HepG2 (cell line): ENCODE results near the gene JMJD8. TPM values are rescaled to one million over a fixed set of nuclear protein-coding genes. Genes with fewer than 3 reads are reported as not detected.

Source experiments
- ATAC-seq: fragments of 200-7000 bp; cut with Tn5 transposase; 3 replicates; pipeline ENCODE4 v1.9.1; 2020; ENCODE audit warnings: mild to moderate bottlenecking, moderate library complexity
- BruUV-seq: library from RNA; stranded (reverse); fragments of 400-500 nt; replicated peaks from 2 replicates; lab custom pipeline; 2021; lab: Mats Ljungman, UMichigan
- CTCF ChIA-PET: fragments of 300-600 bp; formaldehyde crosslinking; extraction: SDS; loops from one replicate; lab custom pipeline; 2021; ENCODE audit warnings: low total read pairs, inconsistent platforms, low intra/inter-chr PET ratio; lab: Yijun Ruan, JAX
- POLR2A ChIA-PET: fragments of 350-600 bp; sonication (Branson Sonifier 250); formaldehyde crosslinking; loops from one replicate; lab custom pipeline; 2020; ENCODE audit warnings: antibody characterized with exemption, inconsistent platforms; lab: Yijun Ruan, JAX
- DNase-seq: peaks from one replicate; pipeline ENCODE4 v3.0.0-alpha.2; 2015; ENCODE audit warnings: low spot score
- FAIRE-seq: peaks from 3 replicates; lab custom pipeline; 2011; peaks lifted over from hg19 to GRCh38; lab: Jason Lieb, UNC
- H2AFZ ChIP-seq: one replicate; pipeline ENCODE4 v1.6.1; 2011; ENCODE audit warnings: low read length, inconsistent platforms
- H3K27ac ChIP-seq: fragments of 300-600 bp; 3 replicates; pipeline ENCODE4 v1.8.0; 2011; ENCODE audit warnings: mixed run types, mild to moderate bottlenecking, mixed read lengths, low read length, inconsistent platforms; ENCODE audit not compliant: insufficient read depth; ENCODE audit errors: extremely low read length
- H3K27me3 ChIP-seq, 2 experiments: fragments of 200-600 bp in 1 of 2; 2 replicates in 1 of 2; 3 replicates in 1 of 2; pipeline versions ENCODE4 v1.6.0 to v1.8.0; 2011; ENCODE audit warnings: low read length in 2 of 2, mild to moderate bottlenecking in 2 of 2, moderate library complexity in 2 of 2, inconsistent platforms in 1 of 2; ENCODE audit not compliant: insufficient read depth in 2 of 2, control insufficient read depth in 1 of 2
- H3K36me3 ChIP-seq, 2 experiments: fragments of 200-600 bp in 1 of 2; replicated peaks in 1 of 2; 2 replicates in 1 of 2; 3 replicates in 1 of 2; pipeline versions ENCODE4 v1.5.1 to v1.8.0; 2011; ENCODE audit warnings: low read length in 2 of 2, inconsistent platforms in 1 of 2; ENCODE audit not compliant: insufficient read depth in 2 of 2, control insufficient read depth in 1 of 2
- H3K4me1 ChIP-seq: 2 replicates; pipeline ENCODE4 v1.5.1; 2012; ENCODE audit warnings: low read length, inconsistent platforms; ENCODE audit not compliant: insufficient read depth
- H3K4me2 ChIP-seq: 2 replicates; pipeline ENCODE4 v1.6.0; 2011; ENCODE audit warnings: low read depth, low read length, inconsistent platforms
- H3K4me3 ChIP-seq, 3 experiments: fragments of 200-600 bp in 1 of 3; sonication (generic), shearing (Covaris generic) in 1 of 3; replicated peaks in 1 of 3; 2 replicates each; pipeline ENCODE4 v1.5.1; 2011 to 2016; ENCODE audit warnings: low read length in 3 of 3, inconsistent platforms in 2 of 3, low read depth in 2 of 3, mild to moderate bottlenecking in 2 of 3, control low read depth in 1 of 3, mixed read lengths in 1 of 3; ENCODE audit not compliant: insufficient read depth in 1 of 3
- H3K79me2 ChIP-seq: one replicate; pipeline ENCODE4 v1.6.1; 2011; ENCODE audit warnings: low read length, inconsistent platforms; ENCODE audit not compliant: insufficient read depth
- H3K9ac ChIP-seq: 2 replicates; pipeline ENCODE4 v1.6.0; 2011; ENCODE audit warnings: mild to moderate bottlenecking, low read depth, low read length, inconsistent platforms; ENCODE audit not compliant: insufficient read depth
- H3K9me3 ChIP-seq: 2 replicates; pipeline ENCODE4 v1.5.1; 2012; ENCODE audit warnings: mild to moderate bottlenecking, low read length
- H4K20me1 ChIP-seq: 2 replicates; pipeline ENCODE4 v1.6.0; 2011; ENCODE audit warnings: inconsistent platforms, mild to moderate bottlenecking, low read length, moderate library complexity; ENCODE audit not compliant: insufficient read depth
- E2F5 ChIP-seq: sonication (generic); formaldehyde crosslinking; conservative IDR thresholded peaks from 2 replicates; pipeline ENCODE4 v1.4.0; 2020; ENCODE audit warnings: missing genetic modification reagents
- HNRNPLL ChIP-seq: fragments of 200-400 bp; formaldehyde crosslinking; IDR thresholded peaks from 2 replicates; pipeline ENCODE4 v1.6.1; 2017; ENCODE audit warnings: mild to moderate bottlenecking, low read depth, low read length; ENCODE audit not compliant: poor library complexity, severe bottlenecking
- NRL ChIP-seq: sonication (generic); formaldehyde crosslinking; IDR thresholded peaks from 2 replicates; pipeline ENCODE4 v1.5.0; 2020; ENCODE audit warnings: missing genetic modification reagents, mild to moderate bottlenecking, moderate library complexity, borderline replicate concordance
- RCOR2 ChIP-seq: IDR thresholded peaks from 2 replicates; pipeline ENCODE4 v1.6.1; 2016; ENCODE audit warnings: missing biosample characterization, missing genetic modification reagents
- SRSF1 ChIP-seq: fragments of 200-400 bp; formaldehyde crosslinking; optimal IDR thresholded peaks from 2 replicates; pipeline ENCODE3; 2017; ENCODE audit warnings: mild to moderate bottlenecking, low read depth, low read length, moderate library complexity
- TAF1 ChIP-seq: sonication (generic); formaldehyde crosslinking; IDR thresholded peaks from 2 replicates; pipeline ENCODE4 v1.4.0; 2020; ENCODE audit warnings: missing genetic modification reagents
- THAP8 ChIP-seq: sonication (generic); formaldehyde crosslinking; IDR thresholded peaks from 2 replicates; pipeline ENCODE4 v1.5.1; 2020; ENCODE audit warnings: missing genetic modification reagents, mild to moderate bottlenecking, borderline replicate concordance
- U2AF1 ChIP-seq: fragments of 200-400 bp; formaldehyde crosslinking; optimal IDR thresholded peaks from 2 replicates; pipeline ENCODE3; 2017; ENCODE audit warnings: mild to moderate bottlenecking, low read depth, low read length
- ZFP37 ChIP-seq: sonication (generic); formaldehyde crosslinking; IDR thresholded peaks from 2 replicates; pipeline ENCODE4 v1.4.0; 2020; ENCODE audit warnings: missing genetic modification reagents, borderline replicate concordance
- WGBS: methylation state at CpG from one replicate; pipeline ENCODE4 v1.1.6; 2017; ENCODE audit warnings: low lambda C conversion rate; 5-methylcytosine and 5-hydroxymethylcytosine counted together
- in situ Hi-C: cut with HindIII; loops from 2 replicates; pipeline ENCODE4 v1.10.0; 2017; ENCODE audit warnings: low pct_unique_long_range_greater_than_20kb; ENCODE audit not compliant: extremely low pct_ligation_motif_present
- intact Hi-C: fragments of 100-400 bp; cut with micrococcal nuclease; formaldehyde crosslinking; loops from one replicate; pipeline ENCODE4 v1.10.0; 2022; ENCODE audit not compliant: unreplicated experiment
- polyA plus RNA-seq, 8 experiments: library from polyadenylated mRNA; depleted of rRNA in 3 of 8; stranded (reverse) in 7 of 8; unstranded in 1 of 8; fragments of >200 nt; fragmentation: Illumina TruSeq in 4 of 8; extraction: Trizol in 4 of 8; gene quantifications; 2 replicates each; pipeline versions ENCODE4 v1.2.1 to v1.2.3, GENCODE V29; 2011 to 2016; ENCODE audit warnings: low read depth in 4 of 8, missing spikeins in 1 of 8, mixed read lengths in 1 of 8; ENCODE audit not compliant: insufficient read depth in 1 of 8
- total RNA-seq, 5 experiments: library from RNA; depleted of rRNA; stranded (reverse); fragments of >200 nt; fragmentation: Illumina TruSeq; extraction: Trizol; gene quantifications; 2 replicates each; pipeline ENCODE4 v1.2.3, GENCODE V29; 2016; ENCODE audit warnings: low read depth in 1 of 5
- TF ChIP-seq, protein P1 (sequence below): sonication (generic); formaldehyde crosslinking; IDR thresholded peaks from 2 replicates; pipeline ENCODE4 v1.4.0; 2020; ENCODE audit warnings: mild to moderate bottlenecking, missing genetic modification reagents

JMJD8 gene
- total and polyA plus RNA-seq, 2 of the 13 experiments (the other 11 are each of a cell fraction or from before 2014, with no cell fraction given): 2.6 to 11.8 TPM

GRCh38 chr16:716200-716568 is 32.0 kb upstream of the JMJD8 start (continued):
- TF ChIP-seq RCOR2: no peak
- no peak for TF ChIP-seq ZFP37 (CRISPR knock-in tag)
- no peak for TF ChIP-seq E2F5 (CRISPR knock-in tag)

GRCh38 chr16:715477-716199 is 31.5 kb upstream of the JMJD8 start:
- in situ Hi-C loops (no loop called here), intact Hi-C loops (no loop called here)
- peak overlapping the region; percentile 54 for H3K9ac ChIP-seq
- H4K20me1 ChIP-seq: peaks cover 5% of the 10 kb centered on the region
- BruUV-seq: no TSS peak
- ATAC-seq (peak; percentile 38), FAIRE-seq (no peak), DNase-seq (no peak)
- peak overlapping the region; percentile 58 to 77 (median 66); a peak in 5 of 6 replicates for H3K4me3 ChIP-seq
- H2AFZ ChIP-seq: no peak overlapping the region
- peak overlapping the region; percentile 45 for H3K27ac ChIP-seq
- no peaks in the 10 kb centered on the region for H3K9me3 ChIP-seq
- H3K79me2 ChIP-seq: peaks cover 3% of the 10 kb centered on the region
- ChIA-PET POLR2A (interaction anchor here (1.0 to 2.4 kb wide), 11 partner anchors 10 to 73 kb away, joined by 3 to 14 read pairs (median 6); partner anchors contain the start of genes CCDC78, CHTF18, CIAO3 and HAGHL), CTCF (no interaction called here)
- WGBS: 0% methylated on average over 3 of the region's 74 CpGs
- H3K4me2 ChIP-seq: peak overlapping the region; percentile 92
- H3K36me3 ChIP-seq: no peaks in the 10 kb centered on the region
- peaks cover 0 to 8% of the 10 kb centered on the region in 2 experiments; a peak in 2 of 5 replicates for H3K27me3 ChIP-seq
- H3K4me1 ChIP-seq: peaks cover 51% of the 10 kb centered on the region
- TF ChIP-seq U2AF1: no peak
- no peak for TF ChIP-seq THAP8 (CRISPR knock-in tag)
- peak; percentile 37 for TF ChIP-seq HNRNPLL
- 0 out of 2 replicates have a peak, but pooled peaks have one; percentile 49 for TF ChIP-seq NRL (CRISPR knock-in tag)
- peak; percentile 59 for TF ChIP-seq SRSF1
- TF ChIP-seq TAF1 (CRISPR knock-in tag): no peak
- TF ChIP-seq, protein P1, sequence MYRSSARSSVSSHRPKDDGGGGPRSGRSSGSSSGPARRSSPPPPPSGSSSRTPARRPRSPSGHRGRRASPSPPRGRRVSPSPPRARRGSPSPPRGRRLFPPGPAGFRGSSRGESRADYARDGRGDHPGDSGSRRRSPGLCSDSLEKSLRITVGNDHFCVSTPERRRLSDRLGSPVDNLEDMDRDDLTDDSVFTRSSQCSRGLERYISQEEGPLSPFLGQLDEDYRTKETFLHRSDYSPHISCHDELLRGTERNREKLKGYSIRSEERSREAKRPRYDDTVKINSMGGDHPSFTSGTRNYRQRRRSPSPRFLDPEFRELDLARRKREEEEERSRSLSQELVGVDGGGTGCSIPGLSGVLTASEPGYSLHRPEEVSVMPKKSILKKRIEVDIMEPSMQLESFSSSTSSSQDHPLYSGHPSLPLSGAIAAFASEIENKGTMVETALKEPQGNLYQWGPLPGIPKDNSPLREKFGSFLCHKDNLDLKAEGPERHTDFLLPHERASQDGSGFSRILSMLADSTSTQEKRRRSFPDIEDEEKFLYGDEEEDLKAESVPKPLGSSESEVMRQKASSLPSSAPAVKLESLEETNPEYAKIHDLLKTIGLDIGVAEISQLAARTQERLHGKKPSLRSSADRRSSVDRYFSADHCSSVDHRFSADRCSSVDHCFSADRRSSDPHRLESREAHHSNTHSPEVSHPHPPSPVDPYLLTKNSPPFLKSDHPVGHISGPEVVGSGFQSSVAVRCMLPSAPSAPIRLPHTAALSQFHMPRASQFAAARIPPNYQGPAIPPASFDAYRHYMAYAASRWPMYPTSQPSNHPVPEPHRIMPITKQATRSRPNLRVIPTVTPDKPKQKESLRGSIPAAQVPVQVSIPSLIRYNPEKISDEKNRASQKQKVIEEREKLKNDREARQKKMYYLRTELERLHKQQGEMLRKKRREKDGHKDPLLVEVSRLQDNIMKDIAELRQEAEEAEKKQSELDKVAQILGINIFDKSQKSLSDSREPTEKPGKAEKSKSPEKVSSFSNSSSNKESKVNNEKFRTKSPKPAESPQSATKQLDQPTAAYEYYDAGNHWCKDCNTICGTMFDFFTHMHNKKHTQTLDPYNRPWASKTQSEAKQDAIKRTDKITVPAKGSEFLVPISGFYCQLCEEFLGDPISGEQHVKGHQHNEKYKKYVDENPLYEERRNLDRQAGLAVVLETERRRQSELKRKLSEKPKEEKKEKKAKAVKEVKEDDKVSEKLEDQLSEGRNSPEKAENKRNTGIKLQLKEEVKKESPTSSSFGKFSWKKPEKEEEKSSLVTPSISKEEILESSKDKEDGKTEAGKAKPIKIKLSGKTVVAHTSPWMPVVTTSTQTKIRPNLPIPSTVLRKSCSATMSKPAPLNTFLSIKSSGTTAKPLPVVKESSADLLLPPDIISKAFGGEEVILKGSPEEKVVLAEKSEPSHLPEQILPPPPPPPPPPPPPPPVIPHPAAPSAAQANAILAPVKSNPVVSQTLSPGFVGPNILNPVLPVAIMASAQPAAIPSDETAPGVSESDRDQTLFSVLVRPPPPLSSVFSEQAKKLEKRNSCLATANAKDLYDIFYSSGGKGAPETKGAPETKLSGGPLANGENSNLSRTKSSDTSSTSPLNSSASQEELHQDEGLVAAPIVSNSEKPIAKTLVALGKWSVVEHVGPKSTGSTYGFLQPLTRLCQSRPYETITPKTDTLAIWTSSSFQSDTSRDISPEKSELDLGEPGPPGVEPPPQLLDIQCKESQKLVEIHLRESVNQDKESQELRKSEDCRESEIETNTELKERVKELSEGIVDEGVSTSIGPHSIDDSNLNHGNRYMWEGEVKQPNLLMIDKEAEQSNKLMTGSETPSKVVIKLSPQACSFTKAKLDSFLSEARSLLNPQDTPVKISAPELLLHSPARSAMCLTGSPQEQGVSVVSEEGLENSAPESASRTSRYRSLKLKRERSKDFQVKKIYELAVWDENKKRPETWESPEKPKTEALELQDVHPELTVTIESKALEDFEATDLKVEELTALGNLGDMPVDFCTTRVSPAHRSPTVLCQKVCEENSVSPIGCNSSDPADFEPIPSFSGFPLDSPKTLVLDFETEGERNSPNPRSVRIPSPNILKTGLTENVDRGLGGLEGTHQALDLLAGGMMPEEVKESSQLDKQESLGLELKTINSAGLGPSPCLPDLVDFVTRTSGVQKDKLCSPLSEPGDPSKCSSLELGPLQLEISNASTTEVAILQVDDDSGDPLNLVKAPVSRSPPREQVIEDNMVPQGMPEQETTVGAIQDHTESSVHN (CRISPR knock-in tag): no peak
